Caco-2 (cell line): ENCODE data around the gene OSTM1. TPM values are rescaled to one million over a fixed set of nuclear protein-coding genes. Genes with fewer than 3 reads are reported as not detected.

Experiments used
- BruUV-seq: library from RNA; stranded (reverse); fragments of 400-500 nt; replicated peaks from 2 replicates; lab custom pipeline; 2021; lab: Mats Ljungman, UMichigan
- CTCF ChIA-PET: fragments of 300-600 bp; sonication (Branson Sonifier 250); formaldehyde crosslinking; loops from one replicate; lab custom pipeline; 2022; ENCODE audit warnings: antibody characterized with exemption; lab: Charles Lee
- POLR2A ChIA-PET: fragments of 300-600 bp; sonication (Branson Sonifier 250); formaldehyde crosslinking; loops from one replicate; lab custom pipeline; 2022; ENCODE audit warnings: antibody characterized with exemption; lab: Charles Lee
- DNase-seq, 2 experiments: peaks; one replicate each; pipeline versions ENCODE4 v3.0.0 to v3.0.0-alpha.2; 2020 to 2022
- H3K27me3 ChIP-seq: replicated peaks from 2 replicates; pipeline ENCODE4 v1.6.0; 2011; ENCODE audit warnings: low read length; ENCODE audit not compliant: control insufficient read depth, insufficient read depth
- H3K36me3 ChIP-seq: 2 replicates; pipeline ENCODE4 v1.5.1; 2011; ENCODE audit warnings: low read length; ENCODE audit not compliant: control insufficient read depth, insufficient read depth
- H3K4me1 ChIP-seq: fragments of 250-450 bp; sonication (Bioruptor Pico); 2 replicates; pipeline ENCODE4 v1.5.1; 2020; ENCODE audit warnings: mild to moderate bottlenecking
- H3K4me3 ChIP-seq: 2 replicates; pipeline ENCODE4 v1.5.1; 2011; ENCODE audit warnings: low read depth, mild to moderate bottlenecking, control low read depth, low read length
- H3K9me3 ChIP-seq: fragments of 250-450 bp; sonication (Bioruptor Pico); 2 replicates; pipeline ENCODE4 v1.5.1; 2020; ENCODE audit warnings: mild to moderate bottlenecking, moderate library complexity
- H3K27ac Mint-ChIP-seq: one replicate; pipeline ENCODE4 v1.8.0; 2022; ENCODE audit warnings: mixed read lengths; ENCODE audit not compliant: unreplicated experiment
- H3K27me3 Mint-ChIP-seq: one replicate; pipeline ENCODE4 v1.8.0; 2022; ENCODE audit warnings: mixed read lengths; ENCODE audit not compliant: insufficient read depth, unreplicated experiment
- H3K36me3 Mint-ChIP-seq: one replicate; pipeline ENCODE4 v1.8.0; 2022; ENCODE audit warnings: mild to moderate bottlenecking, mixed read lengths; ENCODE audit not compliant: insufficient read depth, unreplicated experiment
- H3K4me1 Mint-ChIP-seq: one replicate; pipeline ENCODE4 v1.8.0; 2022; ENCODE audit warnings: low read depth, mixed read lengths; ENCODE audit not compliant: unreplicated experiment
- H3K4me3 Mint-ChIP-seq: one replicate; pipeline ENCODE4 v1.8.0; 2022; ENCODE audit warnings: mild to moderate bottlenecking, moderate library complexity, mixed read lengths; ENCODE audit not compliant: unreplicated experiment
- H3K9me3 Mint-ChIP-seq: one replicate; pipeline ENCODE4 v1.8.0; 2022; ENCODE audit warnings: mixed read lengths; ENCODE audit not compliant: unreplicated experiment
- CTCF ChIP-seq, 2 experiments: fragments of 200-600 bp in 1 of 2; IDR thresholded peaks; 1 replicate in 1 of 2; 2 replicates in 1 of 2; pipeline versions ENCODE4 v1.5.1 to v1.8.0; 2011 to 2022; ENCODE audit warnings: antibody characterized with exemption in 1 of 2, control low read depth in 1 of 2, inconsistent platforms in 1 of 2, low read depth in 1 of 2, low read length in 1 of 2, mild to moderate bottlenecking in 1 of 2, moderate library complexity in 1 of 2; ENCODE audit not compliant: insufficient read depth in 1 of 2, severe bottlenecking in 1 of 2, unreplicated experiment in 1 of 2
- intact Hi-C: fragments of 100-400 bp; cut with micrococcal nuclease; formaldehyde crosslinking; loops from one replicate; pipeline ENCODE4 v1.10.0; 2022; ENCODE audit not compliant: unreplicated experiment
- total RNA-seq: library from RNA; stranded (reverse); gene quantifications from 2 replicates; pipeline ENCODE4 v1.2.3, GENCODE V29; 2022

OSTM1 gene
- total RNA-seq, 1 experiment from 2014 or later, result 20.1 TPM

DNA sequence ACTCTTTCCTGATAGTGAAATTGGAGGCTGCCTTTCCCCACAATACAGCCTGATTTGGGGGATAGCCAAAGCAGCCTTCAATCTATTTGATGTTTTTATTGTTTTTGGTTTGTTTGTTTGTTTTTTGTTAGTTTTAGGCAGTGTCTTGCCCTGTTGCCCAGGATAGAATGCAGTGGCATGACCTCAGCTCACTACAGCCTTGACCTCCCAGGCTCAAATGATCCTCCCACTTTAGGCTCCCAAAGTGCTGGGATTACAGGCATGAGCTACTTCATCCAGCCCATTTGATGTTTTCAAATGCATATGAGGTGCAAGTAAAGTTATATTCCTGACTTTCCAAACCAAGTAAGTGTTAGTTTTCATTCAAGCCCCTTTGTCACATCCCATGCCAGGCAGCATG lies 75.2 kb downstream of the OSTM1 start:
- H3K4me3 ChIP-seq, result no peak overlapping the region
- DNase-seq, result no peak
- POLR2A ChIA-PET, result no interaction called here
- peaks cover 29% of the 10 kb centered on the region for H3K4me1 ChIP-seq
- no peaks in the 10 kb centered on the region for H3K27me3 ChIP-seq
- no peaks in the 10 kb centered on the region for H3K9me3 ChIP-seq
- no peak for TF ChIP-seq CTCF (IDR thresholded peaks at IDR 0.05; ENCODE audit: insufficient read depth in 1 of 2, low read depth in 1 of 2, low read length in 1 of 2, severe bottlenecking in 1 of 2, unreplicated experiment in 1 of 2)
- no peak overlapping the region for H3K4me3 Mint-ChIP-seq
- no peaks in the 10 kb centered on the region for H3K9me3 Mint-ChIP-seq
- H3K27ac Mint-ChIP-seq, result no peak overlapping the region
- peaks cover 14% of the 10 kb centered on the region for H3K4me1 Mint-ChIP-seq
- CTCF ChIA-PET, result no interaction called here
- no TSS peak for BruUV-seq
- H3K36me3 Mint-ChIP-seq, result peaks cover 7% of the 10 kb centered on the region
- intact Hi-C loops, result no loop called here
- no peaks in the 10 kb centered on the region for H3K27me3 Mint-ChIP-seq
- H3K36me3 ChIP-seq, result no peaks in the 10 kb centered on the region

GRCh38 chr6:107991772-107992550 lies 82.6 kb downstream of the OSTM1 start:
- POLR2A ChIA-PET, result interaction anchor here (0.7 kb wide), 1 partner anchor 249 kb away, joined by 5 read pairs; no protein-coding TSS in a partner anchor

More at GRCh38 chr6:107991772-107992550, 82.6 kb downstream of the OSTM1 start:
- no peaks in the 10 kb centered on the region for H3K27me3 Mint-ChIP-seq
- no peak overlapping the region for H3K27ac Mint-ChIP-seq
- no peak for TF ChIP-seq CTCF (IDR thresholded peaks at IDR 0.05; ENCODE audit: insufficient read depth in 1 of 2, low read depth in 1 of 2, low read length in 1 of 2, severe bottlenecking in 1 of 2, unreplicated experiment in 1 of 2)
- DNase-seq, result no peak
- H3K27me3 ChIP-seq, result no peaks in the 10 kb centered on the region
- no peak overlapping the region for H3K4me3 Mint-ChIP-seq
- H3K4me3 ChIP-seq, result no peak overlapping the region
- H3K36me3 ChIP-seq, result no peaks in the 10 kb centered on the region
- BruUV-seq, result no TSS peak
- intact Hi-C loops, result no loop called here
- CTCF ChIA-PET, result no interaction called here
- H3K9me3 ChIP-seq, result no peaks in the 10 kb centered on the region
- H3K9me3 Mint-ChIP-seq, result no peaks in the 10 kb centered on the region
- peaks cover 9% of the 10 kb centered on the region; the same call in 1 of the 2 replicates for H3K4me1 ChIP-seq
- H3K4me1 Mint-ChIP-seq, result peaks cover 27% of the 10 kb centered on the region
- H3K36me3 Mint-ChIP-seq, result no peaks in the 10 kb centered on the region

Other genes starting within 250 kb of the OSTM1 start
- 119 and 124 TPM in 2 replicates for gene SEC63, start 116.5 kb downstream of the OSTM1 start, total RNA-seq
- 1.3 and 1.4 TPM in 2 replicates for gene NR2E1, start 91.3 kb upstream of the OSTM1 start, total RNA-seq
- 111 and 114 TPM in 2 replicates for gene SNX3, start 186.3 kb upstream of the OSTM1 start, total RNA-seq
- gene AFG1L, start 220.3 kb upstream of the OSTM1 start, total RNA-seq, result 7.2 and 10.2 TPM in 2 replicates